Astrocyte of the hippocampus (primary cell): ENCODE measurements around the gene UGT1A9.

Experiments
- DNase-seq: peaks from one replicate; pipeline ENCODE4 v3.0.0; 2011; ENCODE audit warnings: low read depth, low spot score

UGT1A9 gene

GRCh38 chr2:233816771-233817170, 145.1 kb downstream of the UGT1A9 start:
- DNase-seq, result no peak

- no peak for DNase-seq
These were observed 145.7 kb downstream of the UGT1A9 start for GRCh38 chr2:233817361-233817911.

GRCh38 chr2:233817995-233818638, 146.4 kb downstream of the UGT1A9 start:
- DNase-seq, result no peak

DNA sequence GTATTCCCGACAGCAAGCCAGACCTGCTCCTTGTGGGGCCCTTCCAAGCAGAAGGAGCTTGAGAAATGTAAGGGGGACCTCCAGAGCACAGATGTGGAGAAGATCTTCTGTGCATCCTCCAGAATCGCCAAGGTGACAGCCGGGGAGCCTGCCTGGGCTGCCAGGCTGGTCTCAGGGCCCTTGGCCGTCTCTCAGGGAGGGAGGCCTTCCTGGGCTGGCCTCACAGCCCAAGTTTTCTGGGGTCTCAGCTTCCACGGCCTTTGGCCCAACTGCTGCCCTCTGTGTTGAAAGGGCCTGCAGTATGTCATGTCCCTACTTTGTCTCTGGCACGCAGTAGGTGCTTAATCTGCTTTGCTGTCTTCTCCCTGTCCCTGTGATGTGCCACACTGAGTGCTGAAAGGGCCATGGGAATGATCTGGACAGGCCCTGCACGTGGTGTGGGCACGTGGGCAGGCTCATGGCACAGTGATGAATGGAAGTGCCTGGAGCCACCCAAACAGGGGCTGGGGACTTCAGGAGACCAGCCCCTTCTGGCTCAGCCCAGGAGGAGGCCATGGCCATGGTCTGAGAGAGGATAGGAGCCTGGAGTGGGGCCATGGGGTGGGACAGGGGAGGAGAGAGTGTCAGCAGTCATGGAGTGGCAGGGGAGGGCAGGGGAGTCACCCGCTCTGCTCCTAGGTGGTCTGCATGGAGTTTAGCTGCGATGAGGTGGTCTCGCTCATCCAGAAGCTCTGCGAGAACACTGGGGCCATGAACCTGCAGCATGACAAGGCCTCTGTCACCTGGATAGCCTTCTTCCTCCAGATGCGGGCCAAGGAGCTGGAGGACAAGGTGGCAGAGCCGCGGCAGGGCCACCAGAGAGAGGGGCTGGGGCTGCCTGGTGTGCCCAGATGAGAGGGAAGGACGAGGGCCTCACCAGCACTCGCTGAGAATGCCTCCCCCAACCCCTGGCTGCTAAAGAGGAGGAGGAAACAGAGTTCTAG, 147.2 kb downstream of the UGT1A9 start:
- no peak for DNase-seq

DNA sequence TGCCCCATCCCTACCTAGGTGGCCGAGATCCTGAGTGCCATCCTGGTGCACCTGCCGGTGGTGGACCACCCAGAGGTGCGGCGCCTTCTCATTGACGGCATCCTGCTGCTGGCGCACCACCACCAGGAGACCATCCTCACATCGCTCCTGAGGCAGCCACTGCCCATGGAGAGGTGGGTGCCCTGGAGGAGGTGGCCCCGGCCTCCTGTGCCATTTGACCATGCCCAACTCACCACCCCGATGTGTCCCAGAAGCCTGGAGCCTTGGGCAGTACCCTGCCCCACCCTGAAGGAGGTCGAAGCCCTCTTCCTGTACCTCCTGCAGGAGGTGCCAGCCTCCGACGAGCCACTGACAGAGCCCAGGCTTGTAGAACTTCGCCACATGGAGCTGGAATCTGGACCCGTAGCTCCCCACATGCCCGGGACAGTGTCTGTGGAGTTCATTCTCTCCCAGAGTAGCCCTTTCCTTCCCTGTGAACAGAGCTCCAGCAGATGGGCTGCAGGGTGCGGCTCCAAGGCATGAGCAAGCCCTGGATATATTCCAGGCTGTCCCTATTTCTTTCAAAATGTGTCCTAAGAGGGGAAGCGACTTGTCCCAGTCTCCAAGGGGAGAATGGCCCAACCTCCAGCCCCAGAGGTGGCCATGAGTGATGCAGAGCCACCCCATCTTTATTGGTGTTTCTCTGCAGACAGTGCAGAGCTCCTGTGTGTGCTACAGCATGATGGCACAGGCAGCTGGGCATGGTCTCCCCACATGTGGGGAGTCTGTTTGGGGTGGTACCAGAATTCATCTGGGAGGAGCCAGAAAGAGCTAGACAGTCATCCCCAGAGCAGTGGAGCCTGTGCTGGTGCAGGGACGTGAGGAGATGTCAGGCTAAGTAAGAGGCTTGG, 148.4 kb downstream of the UGT1A9 start:
- DNase-seq, result no peak

DNA sequence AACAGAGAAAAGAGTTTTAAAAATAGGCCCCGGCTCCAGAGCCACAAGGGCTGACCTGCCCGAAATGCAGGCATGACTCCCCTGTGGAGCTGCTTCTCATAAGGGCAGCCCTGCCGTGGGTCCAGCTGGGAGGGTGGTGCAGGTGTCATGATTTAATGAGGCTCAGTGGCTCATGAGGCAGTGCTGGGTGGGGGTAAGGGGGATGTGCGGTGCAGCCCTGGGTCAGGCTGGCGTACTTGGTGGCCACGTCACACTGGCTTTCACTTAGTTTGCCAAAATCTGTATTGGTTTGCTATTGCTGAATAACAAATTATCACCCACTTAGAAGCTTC, 149.0 kb downstream of the UGT1A9 start:
- DNase-seq, result no peak

- DNase-seq, result no peak
These were observed 149.5 kb downstream of the UGT1A9 start for GRCh38 chr2:233821196-233821595.

DNA sequence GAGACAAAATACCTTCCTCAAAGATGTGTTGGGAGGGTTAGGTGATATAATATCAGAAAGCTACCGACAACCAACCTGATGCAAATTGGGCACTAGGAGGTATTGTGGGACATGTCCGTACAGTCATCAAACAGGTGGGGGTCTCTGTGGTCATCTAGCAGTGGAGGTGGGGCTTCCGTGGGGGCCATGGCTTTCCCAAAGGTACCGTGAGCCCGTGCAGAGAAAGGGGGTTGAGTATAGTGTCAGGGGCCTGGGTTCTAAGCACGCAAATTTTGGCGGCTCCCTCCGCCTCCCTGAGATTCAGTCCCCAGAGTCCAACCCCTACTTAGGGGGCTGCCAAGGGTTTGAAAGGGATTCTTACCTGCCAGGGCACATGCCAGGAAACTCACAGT, 150.0 kb downstream of the UGT1A9 start:
- DNase-seq, result no peak

DNA sequence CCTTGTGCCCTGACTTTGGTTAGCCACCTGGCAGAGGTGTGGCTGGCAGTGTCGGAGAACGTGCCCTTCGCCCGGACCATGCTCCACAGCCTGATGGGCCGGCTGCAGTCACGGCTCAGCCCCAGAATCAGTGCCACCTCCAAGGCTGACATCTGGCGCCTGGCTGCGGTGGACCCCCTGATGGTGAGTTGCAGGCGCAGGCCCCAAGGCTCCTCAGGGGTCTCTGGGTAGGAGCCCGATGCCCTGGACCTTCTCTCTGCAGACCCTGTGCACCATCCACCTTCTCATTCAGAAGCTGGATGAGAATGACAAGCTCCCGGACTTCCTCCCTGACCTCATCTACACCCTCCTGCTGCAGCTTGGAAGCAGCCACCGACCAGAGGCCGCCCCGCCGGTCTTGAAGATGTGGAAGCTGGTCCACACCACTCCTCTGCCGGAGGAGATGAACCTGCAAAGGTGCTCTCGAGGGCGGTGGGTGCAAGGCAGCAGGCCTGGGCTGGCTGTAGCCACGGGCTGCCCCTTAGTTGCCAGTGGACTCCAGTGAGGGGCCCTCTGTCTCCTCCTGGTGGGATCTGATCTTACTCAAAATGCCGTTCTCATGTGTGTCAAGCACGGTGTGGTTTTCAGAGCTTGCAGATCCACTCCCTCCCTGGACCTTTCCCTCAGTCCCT, 150.5 kb downstream of the UGT1A9 start:
- no peak for DNase-seq
